Stimulated activated CD8-positive, alpha-beta memory T cell treated with anti-CD3 and anti-CD28 coated beads, Interleukin-7, amount 100 ng/mL, for 1 hour (primary cell): ENCODE measurements around the gene BLMH.

ENCODE experiments used
- DNase-seq, 2 donors: peaks; one replicate each; pipeline ENCODE4 v3.0.0-alpha.2; 2020; ENCODE audit warnings: low read depth in 2 of 2

BLMH gene

GRCh38 chr17:30304778-30305177, 13.0 kb upstream of the BLMH start:
- DNase-seq, result no peak

DNA sequence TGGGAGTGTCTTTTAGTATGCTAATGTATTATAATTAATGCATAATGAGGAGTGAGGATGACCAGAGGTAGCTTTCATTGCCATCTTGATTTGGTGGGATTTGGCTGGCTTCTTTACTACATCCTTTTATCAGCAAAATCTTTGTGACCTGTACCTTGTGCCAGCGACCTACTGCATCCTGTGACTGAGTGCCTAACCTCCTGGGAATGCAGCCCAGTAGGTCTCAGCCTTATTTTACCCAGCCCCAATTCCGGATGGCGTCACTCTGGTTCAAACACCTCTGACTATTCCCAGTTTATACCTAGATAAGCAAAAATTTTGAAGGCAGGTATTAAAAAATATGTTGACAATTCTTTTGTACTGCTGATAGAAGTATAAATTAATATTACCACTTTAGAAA, 10.5 kb upstream of the BLMH start:
- no peak for DNase-seq

- no peak for DNase-seq
Observed at GRCh38 chr17:30300818-30301217, 9.1 kb upstream of the BLMH start.

DNA sequence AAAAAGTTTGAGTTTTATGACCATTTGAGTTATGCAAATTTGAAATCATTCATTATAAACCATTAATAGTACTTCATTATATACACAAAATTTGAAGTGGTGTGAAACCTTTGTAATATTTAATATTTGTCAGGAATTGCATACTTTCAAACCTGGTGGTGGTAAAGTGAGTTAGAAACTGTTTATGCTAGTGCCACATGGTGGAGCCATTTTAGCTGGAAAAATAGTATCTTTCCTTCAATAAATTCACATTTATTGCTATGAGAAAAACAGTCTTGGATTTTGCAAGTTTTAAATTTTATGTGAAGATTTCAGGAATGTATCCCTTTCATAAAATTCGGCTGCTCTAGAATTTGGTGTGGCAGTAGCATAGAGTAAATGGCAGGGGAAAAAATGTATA, 7.3 kb upstream of the BLMH start:
- DNase-seq, result no peak

DNA sequence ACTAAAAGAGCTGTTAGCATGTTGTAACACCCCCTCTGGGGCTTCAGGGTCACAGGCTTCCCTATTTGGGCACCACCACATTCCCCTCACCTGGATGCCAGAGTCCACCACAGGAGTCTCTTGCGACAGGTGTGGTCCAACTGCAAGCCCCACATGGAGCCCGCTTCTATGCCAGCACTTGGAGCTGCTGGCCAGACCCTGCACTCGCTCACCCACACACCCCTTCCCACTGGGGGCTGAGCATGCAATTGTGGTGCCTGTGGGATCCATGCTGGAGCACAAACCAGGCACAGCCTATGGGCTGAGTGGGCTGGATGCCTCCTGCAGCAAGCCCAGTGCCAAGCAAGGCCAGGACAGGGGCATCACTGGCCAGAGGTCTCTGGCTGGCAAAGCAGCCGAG, 6.0 kb upstream of the BLMH start:
- no peak for DNase-seq

GRCh38 chr17:30296499-30297080, 4.8 kb upstream of the BLMH start:
- DNase-seq, result no peak

GRCh38 chr17:30292286-30292858, 628 bp upstream of the BLMH start:
- DNase-seq, result no peak

DNA sequence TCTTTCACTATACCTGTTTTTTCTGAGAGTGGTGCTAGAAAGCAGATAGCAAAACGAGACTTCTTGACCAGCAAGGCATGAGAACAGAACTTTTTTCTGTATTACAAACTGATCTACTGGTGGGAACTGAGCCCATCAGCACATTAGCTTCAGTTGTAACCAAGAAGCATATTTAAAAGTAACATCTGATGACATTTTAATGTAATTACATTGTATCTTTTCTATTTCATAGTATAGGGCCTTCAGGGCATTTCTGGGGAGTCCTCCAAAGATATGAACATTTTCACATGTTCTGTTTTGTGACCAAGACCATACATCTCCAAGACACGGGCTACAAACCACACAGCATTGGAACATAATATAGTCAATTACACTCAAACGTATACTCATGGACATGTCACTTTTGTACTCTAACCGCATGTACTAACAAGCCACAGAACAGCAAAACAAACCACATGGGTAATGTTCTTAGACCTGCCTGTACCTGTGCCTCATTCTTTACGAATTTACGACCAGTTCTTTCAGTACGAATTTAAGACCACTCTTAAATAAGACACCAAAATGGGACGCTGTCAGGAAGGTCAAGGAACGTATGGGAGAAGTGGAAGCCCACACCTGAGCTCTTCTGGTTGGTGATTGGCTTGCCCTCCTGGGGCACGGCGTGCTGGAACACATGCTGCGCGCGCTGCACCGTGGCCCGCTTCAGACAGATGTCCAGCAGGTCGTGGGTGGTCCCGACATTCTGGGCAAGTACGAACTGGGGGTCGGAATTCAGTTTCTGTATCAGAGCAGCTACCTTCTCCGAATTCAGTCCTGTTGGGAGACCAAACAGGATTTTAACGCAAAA, 825 bp downstream of the BLMH start:
- peak in 1 of 2 donors; percentile 7 for DNase-seq

DNA sequence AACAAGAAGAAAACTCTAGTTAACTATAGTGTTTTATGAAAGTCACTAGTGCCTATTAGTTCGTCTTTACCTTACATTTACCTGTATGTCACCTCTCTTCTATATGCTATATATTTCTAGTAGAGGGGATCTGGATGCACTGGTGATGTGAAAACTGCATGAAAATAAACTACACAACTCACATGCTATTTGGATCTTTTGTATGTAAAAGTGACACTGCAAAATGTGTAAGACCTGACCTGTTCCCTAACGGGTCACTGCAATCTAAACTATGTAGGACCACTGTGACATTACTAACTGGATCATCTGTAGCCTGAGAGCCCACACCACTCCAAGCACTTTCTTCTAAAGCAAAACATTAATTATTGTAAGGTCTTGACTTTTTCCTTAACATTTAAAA, 1.7 kb downstream of the BLMH start:
- no peak for DNase-seq

DNA sequence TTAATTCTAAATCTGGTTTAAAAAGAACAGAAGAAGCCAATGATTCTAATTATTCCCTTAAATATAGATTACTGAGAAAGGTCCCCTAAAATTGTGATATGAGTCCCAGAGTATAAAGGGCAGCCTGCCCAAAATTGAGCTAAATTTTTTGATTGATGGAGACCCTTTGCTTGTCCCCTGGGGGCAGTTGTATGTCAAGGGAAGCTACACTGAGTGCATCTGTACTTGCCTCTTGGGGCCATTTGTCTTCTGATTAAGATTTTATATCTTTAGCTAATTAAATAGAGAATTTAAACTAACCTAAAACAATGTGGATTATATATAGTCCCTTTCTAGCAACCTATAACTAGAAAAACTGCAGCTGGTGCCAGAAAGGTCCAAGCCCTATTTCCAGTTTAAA, 12.6 kb downstream of the BLMH start:
- no peak for DNase-seq

DNA sequence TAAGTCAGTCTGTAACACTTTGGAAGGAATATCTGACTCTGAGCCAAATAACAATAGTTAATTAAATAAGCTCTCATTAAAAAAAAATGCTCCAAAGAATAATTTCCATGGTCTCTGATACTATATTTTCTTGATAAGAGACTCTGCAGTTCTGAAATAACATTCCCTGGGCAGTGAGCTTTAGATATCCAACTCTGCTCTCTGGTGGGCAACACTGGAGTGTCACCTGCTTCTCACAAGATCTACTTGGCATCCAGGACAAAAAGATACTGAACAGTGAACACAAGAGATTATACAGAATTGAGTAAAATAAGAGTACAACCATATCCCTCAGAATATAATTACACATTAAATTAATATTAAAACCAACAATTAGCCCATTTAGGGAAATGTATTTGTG, 13.7 kb downstream of the BLMH start:
- no peak for DNase-seq

DNA sequence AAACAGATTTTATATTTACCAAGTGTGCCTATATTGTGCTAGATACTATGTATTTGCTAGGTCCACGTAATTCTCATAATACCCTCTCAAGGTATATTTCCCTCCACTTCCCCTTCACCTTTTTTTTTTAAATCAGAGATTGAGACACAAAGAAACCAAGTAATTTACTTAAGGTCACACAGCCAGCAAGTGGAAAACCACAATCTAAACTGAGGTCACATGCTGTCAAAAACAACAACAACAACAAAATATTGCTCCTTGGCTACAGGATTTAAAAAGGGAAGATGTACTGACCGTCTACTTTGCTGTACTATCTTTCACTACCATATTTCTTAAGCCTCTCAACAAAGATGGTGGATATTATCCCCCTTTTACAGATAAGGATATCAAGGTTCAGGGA, 15.8 kb downstream of the BLMH start:
- DNase-seq, result no peak

DNA sequence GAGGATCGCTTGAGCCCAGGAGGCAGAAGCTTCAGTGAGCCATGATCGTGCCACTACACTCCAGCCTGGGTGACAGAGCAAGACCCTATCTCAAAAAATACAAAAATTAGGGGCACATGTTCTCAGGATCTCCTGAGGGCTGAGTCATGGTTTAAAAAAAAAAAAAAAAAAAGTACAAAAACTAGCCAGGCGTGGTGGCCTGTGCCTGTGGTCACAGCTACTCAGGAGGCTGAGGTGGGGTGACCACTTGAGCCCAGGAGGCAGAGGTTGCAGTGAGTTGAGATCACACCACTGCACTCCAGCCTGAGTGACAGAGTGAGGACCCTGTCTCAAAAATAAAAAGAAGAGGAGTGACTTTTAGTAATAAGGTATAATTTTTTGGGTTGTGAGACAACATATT, 16.9 kb downstream of the BLMH start:
- no peak for DNase-seq

GRCh38 chr17:30273373-30273772, 18.4 kb downstream of the BLMH start:
- no peak for DNase-seq

DNA sequence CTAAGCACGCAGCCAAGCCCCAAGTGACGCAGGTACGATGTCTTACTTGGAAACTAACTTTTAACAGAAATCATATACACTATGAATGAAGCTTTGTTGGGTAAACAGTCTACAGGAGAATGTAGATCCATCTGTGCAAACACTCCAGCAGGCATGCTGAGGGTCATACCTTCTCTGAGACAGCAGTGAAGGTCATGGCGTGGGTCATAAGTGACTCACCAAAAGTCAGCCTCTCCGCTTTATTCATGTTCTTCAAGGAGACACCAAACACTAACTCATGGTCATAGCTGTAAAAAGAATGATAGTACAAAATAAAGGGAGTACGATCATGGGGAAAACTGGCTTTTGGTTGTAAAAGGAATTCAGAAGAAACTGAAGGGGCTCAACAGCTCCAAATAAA, 20.6 kb downstream of the BLMH start:
- no peak for DNase-seq

GRCh38 chr17:30267625-30268024, 24.1 kb downstream of the BLMH start:
- DNase-seq, result no peak

DNA sequence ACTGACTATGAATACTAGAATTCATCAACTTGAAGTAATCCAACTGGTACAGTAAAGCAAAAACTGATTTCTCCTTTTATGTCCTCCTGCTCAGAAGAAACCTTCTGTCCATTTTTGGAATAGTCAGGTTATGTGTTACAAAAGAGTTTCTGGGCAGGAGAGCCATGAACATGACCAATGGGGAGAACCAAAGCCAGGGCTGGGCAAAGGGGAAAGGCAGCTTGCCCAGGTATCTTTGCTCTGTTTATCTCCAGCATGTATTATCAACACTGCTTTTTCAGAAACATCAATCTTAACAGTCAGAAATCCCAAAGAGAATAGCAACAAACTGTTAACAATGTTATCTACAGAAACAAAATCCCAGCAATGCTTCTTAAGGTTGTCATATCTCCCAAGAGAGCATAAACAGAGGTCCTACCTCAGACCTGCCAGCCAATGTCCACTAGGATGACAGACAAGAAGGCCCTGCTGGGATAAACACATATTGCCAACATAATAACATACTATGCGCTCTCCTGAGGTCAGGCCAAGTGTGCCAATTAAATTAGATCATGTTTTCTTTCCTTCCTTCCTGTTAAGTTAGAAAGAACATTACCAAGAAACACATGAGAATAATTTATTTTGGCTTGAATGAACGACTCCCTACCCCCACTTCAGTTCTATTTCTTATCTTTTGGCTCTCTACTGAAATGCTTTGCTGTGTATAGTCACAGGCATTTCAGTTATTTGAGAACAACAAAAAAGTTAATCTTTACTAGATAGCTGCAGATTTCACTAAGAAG, 28.0 kb downstream of the BLMH start:
- no peak for DNase-seq

DNA sequence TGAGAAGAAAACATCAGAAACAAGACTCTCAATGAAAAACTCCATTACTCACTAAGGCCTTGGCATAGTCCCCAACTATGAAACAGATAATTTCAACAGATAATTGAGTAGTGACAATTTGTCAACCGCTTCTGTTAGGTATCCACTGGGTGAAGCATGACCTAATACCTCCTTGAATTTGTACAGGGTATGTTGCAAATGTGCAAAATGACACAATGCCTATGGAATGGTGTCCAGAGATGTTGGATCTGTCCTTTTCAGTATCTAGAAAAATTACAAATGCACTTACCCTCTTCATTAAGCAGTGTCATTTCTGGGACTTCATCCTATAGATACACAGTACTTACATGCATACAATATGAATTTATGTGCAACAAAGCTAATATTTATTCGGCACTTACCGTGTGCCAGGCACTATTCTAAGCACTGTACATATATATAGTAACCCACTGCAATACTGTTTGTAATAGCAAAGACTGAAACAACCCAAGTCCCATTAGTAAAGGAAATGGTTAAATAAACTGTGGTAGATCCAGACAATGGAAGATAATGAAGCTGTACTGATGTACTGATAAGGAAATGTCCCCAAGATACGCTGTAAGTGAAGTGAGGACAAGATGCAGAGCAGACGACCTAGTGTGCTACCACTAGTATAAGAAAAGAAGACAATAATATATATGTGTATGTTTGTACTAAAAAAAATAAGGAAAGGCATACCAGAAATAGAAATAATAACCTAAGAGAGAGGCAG, 34.8 kb downstream of the BLMH start:
- DNase-seq, result no peak

DNA sequence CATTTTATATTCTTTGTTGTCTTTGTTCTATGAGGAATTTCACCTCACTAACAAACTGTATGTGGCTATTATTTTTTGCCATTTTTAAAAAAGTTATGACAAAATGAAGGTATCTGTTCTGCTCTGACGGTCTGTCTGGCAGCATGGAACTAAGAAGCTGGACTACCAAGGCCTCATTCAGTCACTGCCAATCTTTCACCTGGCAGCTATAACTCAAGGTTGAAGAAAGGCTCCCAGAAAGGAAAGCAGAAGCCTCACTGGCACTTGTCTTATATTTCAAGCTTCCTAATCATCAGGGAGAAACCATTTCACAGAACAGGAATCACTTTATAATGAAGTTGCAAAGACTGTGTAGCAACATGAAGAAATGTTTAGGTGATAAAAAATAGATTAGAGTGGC, 37.6 kb downstream of the BLMH start:
- DNase-seq, result no peak

DNA sequence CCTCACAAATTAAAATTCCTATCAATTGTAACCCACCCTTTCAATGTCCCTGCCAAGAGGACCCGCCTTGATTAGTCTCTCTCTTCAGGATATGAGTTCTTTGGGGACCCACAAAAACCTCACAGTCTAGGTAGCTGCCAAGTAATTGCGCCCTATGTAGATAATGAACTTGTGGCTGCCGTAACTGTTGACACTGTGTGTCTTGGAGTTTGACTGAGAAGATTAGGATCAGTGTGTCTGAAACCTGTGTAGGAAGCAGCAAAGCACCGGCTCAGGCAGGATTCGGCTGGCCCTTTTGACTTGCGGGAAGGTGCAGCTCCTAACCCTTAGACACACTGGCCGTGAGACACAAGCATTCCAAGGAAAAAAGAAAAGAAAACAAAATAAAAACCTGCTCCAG, 38.4 kb downstream of the BLMH start:
- no peak for DNase-seq

DNA sequence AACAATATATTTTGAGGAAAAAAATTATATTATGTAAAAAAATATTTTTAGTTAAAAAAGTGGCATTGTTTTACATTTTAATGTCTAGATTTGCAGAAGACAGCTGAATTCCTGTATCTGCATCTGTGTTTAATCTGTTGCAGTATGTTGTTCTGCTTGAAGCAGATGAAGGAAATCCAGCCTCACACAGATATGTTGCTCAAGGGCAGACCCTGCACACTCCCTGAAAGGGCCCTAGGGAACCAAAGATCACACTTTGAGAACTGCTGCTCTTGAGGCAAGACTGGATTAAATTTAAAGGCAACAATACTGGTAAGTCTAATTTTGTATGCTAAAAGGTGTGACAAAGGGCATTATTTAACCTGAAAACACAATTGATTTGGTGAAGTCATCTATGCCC, 39.8 kb downstream of the BLMH start:
- no peak for DNase-seq

DNA sequence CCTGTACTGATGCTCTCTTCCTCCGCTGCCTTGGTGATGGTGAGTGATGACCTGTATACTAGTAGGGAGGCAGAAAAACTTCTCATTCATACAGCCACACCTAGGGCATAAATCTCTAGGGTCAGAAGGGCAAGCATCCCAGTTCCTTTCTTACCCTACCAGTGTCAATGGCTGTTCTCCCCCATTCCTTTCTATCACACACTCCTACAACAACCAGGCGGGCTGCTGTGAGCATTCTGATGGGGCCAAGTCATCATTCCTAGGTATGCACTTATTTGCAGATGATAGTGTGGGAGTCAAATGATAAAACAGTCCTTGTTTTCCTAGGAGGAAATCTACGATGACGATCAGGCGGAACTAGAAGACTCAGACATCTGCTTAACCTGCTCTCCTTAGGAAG, 42.3 kb downstream of the BLMH start:
- no peak for DNase-seq
